OCI-LY1 (cell line): ENCODE measurements around the gene NTMT2.

Experiments used
- EZH2 ChIP-seq: fragments of 200-600 bp; sonication (generic), shearing (Covaris generic); IDR thresholded peaks from 2 replicates; pipeline ENCODE4 v1.8.0; 2017; ENCODE audit warnings: borderline replicate concordance, mixed run types, mild to moderate bottlenecking, antibody characterized with exemption, low read length, moderate library complexity, mixed read lengths
- TF ChIP-seq, protein P1 (sequence below): fragments of 200-600 bp; sonication (generic), shearing (Covaris generic); IDR thresholded peaks from 2 replicates; pipeline ENCODE4 v1.5.1; 2017; ENCODE audit warnings: mild to moderate bottlenecking, antibody characterized with exemption, low read length, moderate library complexity, mixed read lengths

GRCh38 chr1:170155055-170155454, 9.3 kb downstream of the NTMT2 start:
- TF ChIP-seq EZH2, result no peak
- TF ChIP-seq, protein P1, sequence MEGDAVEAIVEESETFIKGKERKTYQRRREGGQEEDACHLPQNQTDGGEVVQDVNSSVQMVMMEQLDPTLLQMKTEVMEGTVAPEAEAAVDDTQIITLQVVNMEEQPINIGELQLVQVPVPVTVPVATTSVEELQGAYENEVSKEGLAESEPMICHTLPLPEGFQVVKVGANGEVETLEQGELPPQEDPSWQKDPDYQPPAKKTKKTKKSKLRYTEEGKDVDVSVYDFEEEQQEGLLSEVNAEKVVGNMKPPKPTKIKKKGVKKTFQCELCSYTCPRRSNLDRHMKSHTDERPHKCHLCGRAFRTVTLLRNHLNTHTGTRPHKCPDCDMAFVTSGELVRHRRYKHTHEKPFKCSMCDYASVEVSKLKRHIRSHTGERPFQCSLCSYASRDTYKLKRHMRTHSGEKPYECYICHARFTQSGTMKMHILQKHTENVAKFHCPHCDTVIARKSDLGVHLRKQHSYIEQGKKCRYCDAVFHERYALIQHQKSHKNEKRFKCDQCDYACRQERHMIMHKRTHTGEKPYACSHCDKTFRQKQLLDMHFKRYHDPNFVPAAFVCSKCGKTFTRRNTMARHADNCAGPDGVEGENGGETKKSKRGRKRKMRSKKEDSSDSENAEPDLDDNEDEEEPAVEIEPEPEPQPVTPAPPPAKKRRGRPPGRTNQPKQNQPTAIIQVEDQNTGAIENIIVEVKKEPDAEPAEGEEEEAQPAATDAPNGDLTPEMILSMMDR, result no peak
